WTC11 (cell line): ENCODE data around the gene LBHD2. TPM values are rescaled to one million over a fixed set of nuclear protein-coding genes. Genes with fewer than 3 reads are reported as not detected.

Experiments used
- ATAC-seq: fragments of 200-7000 bp; cut with Tn5 transposase; 2 replicates; pipeline ENCODE4 v1.10.0; 2021; ENCODE audit warnings: mild to moderate bottlenecking, moderate library complexity
- CTCF ChIA-PET: fragments of 300-600 bp; sonication (Branson Sonifier 250); formaldehyde crosslinking; loops from one replicate; lab custom pipeline; 2021; ENCODE audit warnings: antibody characterized with exemption; lab: Charles Lee
- POLR2A ChIA-PET: fragments of 350-600 bp; sonication (Branson Sonifier 250); formaldehyde crosslinking; loops from one replicate; lab custom pipeline; 2021; ENCODE audit warnings: antibody characterized with exemption; lab: Charles Lee
- DNase-seq: peaks from one replicate; pipeline ENCODE4 v3.0.0; 2021; ENCODE audit warnings: low spot score
- H3K27ac Mint-ChIP-seq: 2 replicates; pipeline ENCODE4 v1.8.0; 2021; ENCODE audit warnings: mixed read lengths
- H3K27me3 Mint-ChIP-seq: 2 replicates; pipeline ENCODE4 v1.8.0; 2021; ENCODE audit warnings: low read depth, mild to moderate bottlenecking, moderate library complexity, mixed read lengths
- H3K36me3 Mint-ChIP-seq: 2 replicates; pipeline ENCODE4 v1.8.0; 2021; ENCODE audit warnings: mixed read lengths
- H3K4me1 Mint-ChIP-seq: 2 replicates; pipeline ENCODE4 v1.8.0; 2022; ENCODE audit warnings: mixed read lengths
- H3K4me3 Mint-ChIP-seq: 2 replicates; pipeline ENCODE4 v1.8.0; 2021; ENCODE audit warnings: mild to moderate bottlenecking, moderate library complexity, mixed read lengths
- H3K9me3 Mint-ChIP-seq: 2 replicates; pipeline ENCODE4 v1.8.0; 2021; ENCODE audit warnings: mixed read lengths
- CREB1 ChIP-seq: sonication (generic); formaldehyde crosslinking; IDR thresholded peaks from 2 replicates; pipeline ENCODE4 v1.8.0; 2023; ENCODE audit warnings: mild to moderate bottlenecking, missing genetic modification reagents
- EMX1 ChIP-seq: fragments of 250-450 bp; sonication (Bioruptor Pico); IDR thresholded peaks from 2 replicates; pipeline ENCODE4 v1.8.0; 2021; ENCODE audit warnings: mild to moderate bottlenecking
- JAZF1 ChIP-seq: fragments of 250-450 bp; sonication (Bioruptor Pico); IDR thresholded peaks from 2 replicates; pipeline ENCODE4 v1.9.0; 2021; ENCODE audit warnings: moderate library complexity, mild to moderate bottlenecking, inconsistent platforms
- JUN ChIP-seq: sonication (generic); formaldehyde crosslinking; IDR thresholded peaks from 2 replicates; pipeline ENCODE4 v1.8.0; 2023; ENCODE audit warnings: mild to moderate bottlenecking, missing genetic modification reagents
- PRRX2 ChIP-seq: fragments of 250-450 bp; sonication (Bioruptor Pico); IDR thresholded peaks from 2 replicates; pipeline ENCODE4 v1.8.0; 2021; ENCODE audit warnings: mild to moderate bottlenecking
- SMAD4 ChIP-seq: sonication (generic); formaldehyde crosslinking; IDR thresholded peaks from 2 replicates; pipeline ENCODE4 v1.8.0; 2022; ENCODE audit warnings: mild to moderate bottlenecking, missing genetic modification reagents
- ZBTB21 ChIP-seq: sonication (generic); formaldehyde crosslinking; IDR thresholded peaks from 2 replicates; pipeline ENCODE4 v1.8.1; 2023; ENCODE audit warnings: mild to moderate bottlenecking, missing genetic modification reagents, borderline replicate concordance
- ZNF232 ChIP-seq: sonication (generic); formaldehyde crosslinking; IDR thresholded peaks from 2 replicates; pipeline ENCODE4 v1.8.0; 2022; ENCODE audit warnings: mild to moderate bottlenecking, missing genetic modification reagents
- ZNF317 ChIP-seq: sonication (generic); formaldehyde crosslinking; IDR thresholded peaks from 2 replicates; pipeline ENCODE4 v1.8.1; 2023; ENCODE audit warnings: low read depth, mild to moderate bottlenecking, moderate library complexity, missing genetic modification reagents, borderline replicate concordance
- ZNF423 ChIP-seq: fragments of 250-450 bp; sonication (Bioruptor Pico); IDR thresholded peaks from 2 replicates; pipeline ENCODE4 v2.1.2; 2022; ENCODE audit warnings: mild to moderate bottlenecking, moderate library complexity
- total RNA-seq: library from RNA; stranded (reverse); gene quantifications from 3 replicates; pipeline ENCODE4 v1.2.3, GENCODE V29; 2021
- TF ChIP-seq, protein P1 (sequence below): sonication (generic); formaldehyde crosslinking; IDR thresholded peaks from 2 replicates; pipeline ENCODE4 v1.8.0; 2022; ENCODE audit warnings: mild to moderate bottlenecking, missing genetic modification reagents
- TF ChIP-seq, protein P2 (sequence below): fragments of 250-450 bp; sonication (Bioruptor Pico); IDR thresholded peaks from 2 replicates; pipeline ENCODE4 v2.1.2; 2022; ENCODE audit warnings: mild to moderate bottlenecking, moderate library complexity
- TF ChIP-seq, protein P3 (sequence below): sonication (generic); formaldehyde crosslinking; IDR thresholded peaks from 2 replicates; pipeline ENCODE4 v1.8.1; 2022; ENCODE audit warnings: mild to moderate bottlenecking, moderate library complexity, missing genetic modification reagents

The LBHD2 gene
- total RNA-seq, 1 experiment from 2014 or later, result not detected

DNA sequence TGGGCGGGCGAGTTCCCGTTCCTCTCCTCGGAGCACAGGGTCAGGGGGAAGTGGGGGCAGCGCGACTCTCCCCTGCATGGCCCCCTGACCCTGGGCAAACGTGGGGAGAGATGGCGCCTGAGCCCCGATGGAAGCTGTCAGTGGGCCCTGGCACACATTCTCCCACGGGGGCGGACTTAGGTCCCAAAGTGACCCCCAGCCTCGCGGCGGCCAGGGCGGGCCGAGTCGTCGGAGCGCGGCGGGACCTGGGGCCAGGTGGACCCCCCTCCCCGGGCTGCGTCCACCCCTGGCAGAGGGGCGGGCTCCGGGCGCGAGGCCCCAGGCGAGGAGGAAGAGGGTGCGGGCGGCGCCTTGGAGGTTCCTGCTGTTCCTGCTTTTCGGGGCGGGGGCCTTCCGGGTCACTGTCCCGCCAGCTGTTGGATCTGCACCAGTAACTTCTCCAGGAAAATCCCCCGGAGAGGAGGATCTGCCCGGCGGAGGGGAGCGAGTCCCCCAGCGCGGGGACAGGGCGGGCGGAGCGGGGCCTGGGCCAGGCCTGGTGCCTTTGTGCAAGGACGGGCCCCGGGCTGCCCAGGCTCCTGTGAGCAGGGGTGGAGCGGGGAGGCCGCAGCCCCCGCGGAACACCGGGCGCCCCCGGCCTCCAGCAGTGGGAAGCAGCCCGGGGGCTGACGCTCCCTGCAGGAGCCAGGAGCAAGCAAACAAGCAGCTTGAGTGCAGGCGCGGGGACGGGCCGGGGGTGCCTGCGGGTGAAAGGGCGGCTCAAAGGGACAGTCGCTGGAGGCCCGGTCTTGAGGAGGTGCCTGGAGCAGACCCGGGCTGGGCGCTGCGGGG is 54.5 kb downstream of the LBHD2 start:
- ChIA-PET POLR2A (interaction anchor here (1.1 to 2.2 kb wide), 2 partner anchors 12 to 28 kb away, joined by 3 to 5 read pairs; no protein-coding TSS in a partner anchor), CTCF (interaction anchor here (0.8 to 6.7 kb wide), 4 partner anchors 12 to 35 kb away, joined by 3 to 126 read pairs (median 12); partner anchors contain the start of gene TNFAIP2)
- no peak overlapping the region for H3K27ac Mint-ChIP-seq
- no peaks in the 10 kb centered on the region for H3K36me3 Mint-ChIP-seq
- peak; percentile 17 for ATAC-seq
- TF ChIP-seq JUN (CRISPR knock-in tag) (no peak), PRRX2 (CRISPR knock-in tag) (no peak), ZNF232 (CRISPR knock-in tag) (no peak), ZBTB21 (CRISPR knock-in tag) (peak; percentile 39; the same call in 1 of the 2 replicates), EMX1 (CRISPR knock-in tag) (no peak), ZNF423 (CRISPR knock-in tag) (peak; percentile 51; the same call in 1 of the 2 replicates)
- TF ChIP-seq, protein P1, sequence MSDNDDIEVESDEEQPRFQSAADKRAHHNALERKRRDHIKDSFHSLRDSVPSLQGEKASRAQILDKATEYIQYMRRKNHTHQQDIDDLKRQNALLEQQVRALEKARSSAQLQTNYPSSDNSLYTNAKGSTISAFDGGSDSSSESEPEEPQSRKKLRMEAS, result no peak
- TF ChIP-seq, protein P2, sequence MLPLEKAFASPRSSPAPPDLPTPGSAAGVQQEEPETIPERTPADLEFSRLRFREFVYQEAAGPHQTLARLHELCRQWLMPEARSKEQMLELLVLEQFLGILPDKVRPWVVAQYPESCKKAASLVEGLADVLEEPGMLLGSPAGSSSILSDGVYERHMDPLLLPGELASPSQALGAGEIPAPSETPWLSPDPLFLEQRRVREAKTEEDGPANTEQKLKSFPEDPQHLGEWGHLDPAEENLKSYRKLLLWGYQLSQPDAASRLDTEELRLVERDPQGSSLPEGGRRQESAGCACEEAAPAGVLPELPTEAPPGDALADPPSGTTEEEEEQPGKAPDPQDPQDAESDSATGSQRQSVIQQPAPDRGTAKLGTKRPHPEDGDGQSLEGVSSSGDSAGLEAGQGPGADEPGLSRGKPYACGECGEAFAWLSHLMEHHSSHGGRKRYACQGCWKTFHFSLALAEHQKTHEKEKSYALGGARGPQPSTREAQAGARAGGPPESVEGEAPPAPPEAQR (CRISPR knock-in tag), result no peak
- TF ChIP-seq, protein P3, sequence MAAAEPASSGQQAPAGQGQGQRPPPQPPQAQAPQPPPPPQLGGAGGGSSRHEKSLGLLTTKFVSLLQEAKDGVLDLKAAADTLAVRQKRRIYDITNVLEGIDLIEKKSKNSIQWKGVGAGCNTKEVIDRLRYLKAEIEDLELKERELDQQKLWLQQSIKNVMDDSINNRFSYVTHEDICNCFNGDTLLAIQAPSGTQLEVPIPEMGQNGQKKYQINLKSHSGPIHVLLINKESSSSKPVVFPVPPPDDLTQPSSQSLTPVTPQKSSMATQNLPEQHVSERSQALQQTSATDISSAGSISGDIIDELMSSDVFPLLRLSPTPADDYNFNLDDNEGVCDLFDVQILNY (CRISPR knock-in tag), result no peak
- TF ChIP-seq, all 79 proteins: peak for 2
- H3K4me1 Mint-ChIP-seq, result peaks cover 31% of the 10 kb centered on the region
- DNase-seq, result peak; percentile 61
- no peaks in the 10 kb centered on the region for H3K9me3 Mint-ChIP-seq
- H3K4me3 Mint-ChIP-seq, result peak overlapping the region; percentile 79
- peaks cover 21% of the 10 kb centered on the region for H3K27me3 Mint-ChIP-seq

DNA sequence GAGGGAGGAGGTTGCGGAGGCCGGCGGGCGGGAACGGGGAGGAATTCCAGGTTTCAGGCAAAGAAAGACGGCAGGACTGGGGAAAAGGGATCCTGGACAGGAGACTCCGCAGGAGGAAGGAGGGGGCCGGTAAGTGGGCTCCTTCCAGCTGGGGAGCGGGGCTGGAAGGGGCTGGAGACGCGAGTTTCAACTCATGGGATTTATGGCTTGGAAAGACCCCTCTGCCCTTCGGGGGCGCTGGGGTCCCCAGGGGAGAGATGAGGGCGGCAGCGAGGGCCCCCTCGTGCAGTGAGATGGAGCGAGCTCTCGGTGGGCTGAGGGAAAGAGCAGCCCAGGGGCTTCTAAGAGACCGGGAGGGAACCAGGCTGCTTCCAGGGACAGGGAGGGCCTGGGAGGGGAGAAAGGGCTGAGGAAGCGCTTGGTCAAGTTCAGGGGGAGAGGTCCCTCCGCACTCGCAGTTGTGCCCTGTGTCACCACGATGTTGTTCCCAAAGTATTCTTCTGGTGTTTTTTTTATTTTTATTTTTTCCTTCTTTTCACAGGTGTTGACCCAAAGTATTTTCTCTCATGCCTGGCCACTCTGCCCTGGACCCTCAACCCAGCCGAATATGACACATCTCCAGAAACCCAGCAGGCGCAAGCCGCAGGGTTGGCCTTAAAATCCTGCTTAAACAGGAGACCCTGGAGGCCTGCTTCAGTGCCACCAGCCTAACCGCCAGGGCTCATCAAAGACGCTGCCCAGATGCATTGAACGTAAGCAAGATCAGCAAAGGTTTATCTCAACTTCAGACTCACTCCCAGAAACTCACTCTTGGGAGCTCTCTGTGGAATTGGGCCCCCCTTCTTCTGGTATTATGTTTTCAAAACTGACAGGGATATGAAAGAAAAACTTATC is 55.4 kb downstream of the LBHD2 start:
- POLR2A ChIA-PET, result interaction anchor here (1.1 kb wide), 1 partner anchor 29 kb away, joined by 3 read pairs; no protein-coding TSS in a partner anchor
- peaks cover 21% of the 10 kb centered on the region for H3K27me3 Mint-ChIP-seq
- peak overlapping the region; percentile 79 for H3K4me3 Mint-ChIP-seq
- no peaks in the 10 kb centered on the region for H3K36me3 Mint-ChIP-seq
- H3K4me1 Mint-ChIP-seq, result peaks cover 31% of the 10 kb centered on the region
- DNase-seq, result no peak
- H3K27ac Mint-ChIP-seq, result no peak overlapping the region
- no peaks in the 10 kb centered on the region for H3K9me3 Mint-ChIP-seq
- ATAC-seq, result peak; percentile 14
- CTCF ChIA-PET, result interaction anchor here (3.2 to 6.7 kb wide), 3 partner anchors 12 to 36 kb away, joined by 18 to 126 read pairs (median 22); partner anchors contain the start of gene TNFAIP2
- TF ChIP-seq ZNF317 (no peak), JAZF1 (CRISPR knock-in tag) (no peak), CREB1 (CRISPR knock-in tag) (no peak), ZBTB21 (CRISPR knock-in tag) (0 out of 2 replicates have a peak, but pooled peaks have one; percentile 16), SMAD4 (no peak)

Other genes starting within 250 kb of the LBHD2 start
- gene AMN, start 161.5 kb upstream of the LBHD2 start, total RNA-seq, result 2.4 to 3.0 TPM (median 2.8 TPM) in 3 replicates
- 87.1 to 96.9 TPM (median 87.3 TPM) in 3 replicates for gene CDC42BPB, start 26.7 kb upstream of the LBHD2 start, total RNA-seq
- 0.21 to 0.42 TPM (median 0.30 TPM) in 3 replicates for gene EXOC3L4, start 10.5 kb downstream of the LBHD2 start, total RNA-seq
- 19.6 to 25.2 TPM (median 24.1 TPM) in 3 replicates for gene TNFAIP2, start 39.3 kb downstream of the LBHD2 start, total RNA-seq